Thymus (tissue), 11 donors: ENCODE data around the gene CLCN6. TPM values are rescaled to one million over a fixed set of nuclear protein-coding genes. Genes with fewer than 3 reads are reported as not detected.

Source experiments
- DNase-seq, 9 donors: peaks; one replicate each; pipeline ENCODE4 v3.0.0-alpha.2; 2013; ENCODE audit warnings: low spot score in 9 of 9, low read depth in 6 of 9, missing footprints in 1 of 9
- H3K27ac ChIP-seq, 2 donors: one replicate each; pipeline ENCODE4 v1.5.1; 2013; ENCODE audit warnings: control low read depth in 1 of 2, low read depth in 1 of 2, low read length in 1 of 2, mild to moderate bottlenecking in 1 of 2, moderate library complexity in 1 of 2
- H3K27me3 ChIP-seq, 2 donors: one replicate each; pipeline ENCODE4 v1.5.1; 2013; ENCODE audit warnings: low read length in 1 of 2; ENCODE audit not compliant: control insufficient read depth in 2 of 2, insufficient read depth in 1 of 2
- H3K36me3 ChIP-seq, 2 donors: one replicate each; pipeline ENCODE4 v1.5.1; 2013; ENCODE audit warnings: low read length in 1 of 2, mild to moderate bottlenecking in 1 of 2, moderate library complexity in 1 of 2; ENCODE audit not compliant: control insufficient read depth in 2 of 2, insufficient read depth in 2 of 2
- H3K4me1 ChIP-seq, 2 donors: one replicate each; pipeline ENCODE4 v1.5.1; 2013; ENCODE audit warnings: low read length in 2 of 2; ENCODE audit not compliant: control insufficient read depth in 2 of 2, insufficient read depth in 2 of 2
- H3K4me3 ChIP-seq, 2 donors: one replicate each; pipeline ENCODE4 v1.5.1; 2013; ENCODE audit warnings: low read length in 2 of 2, control low read depth in 1 of 2, mild to moderate bottlenecking in 1 of 2
- H3K9me3 ChIP-seq, 2 donors: one replicate each; pipeline ENCODE4 v1.5.1; 2013; ENCODE audit warnings: low read length in 1 of 2, mild to moderate bottlenecking in 1 of 2; ENCODE audit not compliant: control insufficient read depth in 2 of 2, insufficient read depth in 1 of 2
- WGBS: extraction: QIAGEN DNeasy Blood & Tissue Kit; methylation state at CpG from one replicate; pipeline ENCODE4 v1.1.7; 2013; 5-methylcytosine and 5-hydroxymethylcytosine counted together
- polyA plus RNA-seq: library from polyadenylated mRNA; stranded (reverse); fragments of 200-250 nt; gene quantifications from one replicate; pipeline ENCODE4 v1.2.3, GENCODE V29; 2013
- total RNA-seq: library from RNA; stranded (reverse); fragments of 120-200 nt; gene quantifications from one replicate; pipeline ENCODE4 v1.2.4, GENCODE V29; 2013
- donor health status: healthy.

Gene CLCN6
- total and polyA plus RNA-seq, 2 donors, result 2.6 to 9.2 TPM

DNA sequence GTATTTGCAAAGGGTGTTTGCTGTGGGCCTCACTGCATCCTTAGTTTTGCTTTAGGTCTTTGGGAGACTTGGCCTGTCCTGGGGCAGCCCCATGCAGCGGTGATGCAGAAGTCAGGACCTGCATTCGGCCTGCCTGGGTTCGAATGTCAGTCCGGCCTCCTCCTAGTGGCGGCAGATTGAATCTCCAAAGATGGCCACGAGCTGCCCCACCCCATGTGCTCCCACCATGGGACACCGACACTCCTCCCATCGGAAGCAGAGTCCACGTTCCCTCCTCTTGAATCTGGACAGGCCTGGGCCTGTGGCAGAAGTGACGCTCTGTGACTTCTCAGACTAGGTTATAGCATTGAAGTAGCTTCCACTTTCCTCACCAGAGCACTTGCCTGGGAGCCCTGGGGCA, 69.1 kb downstream of the CLCN6 start:
- Histone ChIP-seq H3K36me3 (no peaks in the 10 kb centered on the region), H3K27ac (no peak overlapping the region), H3K9me3 (no peaks in the 10 kb centered on the region), H3K27me3 (peaks cover 0 to 7% of the 10 kb centered on the region in 2 donors), H3K4me1 (no peaks in the 10 kb centered on the region), H3K4me3 (no peak overlapping the region)
- DNase-seq, result no peak
- 92% methylated on average over 10 of the region's 10 CpGs for WGBS

DNA sequence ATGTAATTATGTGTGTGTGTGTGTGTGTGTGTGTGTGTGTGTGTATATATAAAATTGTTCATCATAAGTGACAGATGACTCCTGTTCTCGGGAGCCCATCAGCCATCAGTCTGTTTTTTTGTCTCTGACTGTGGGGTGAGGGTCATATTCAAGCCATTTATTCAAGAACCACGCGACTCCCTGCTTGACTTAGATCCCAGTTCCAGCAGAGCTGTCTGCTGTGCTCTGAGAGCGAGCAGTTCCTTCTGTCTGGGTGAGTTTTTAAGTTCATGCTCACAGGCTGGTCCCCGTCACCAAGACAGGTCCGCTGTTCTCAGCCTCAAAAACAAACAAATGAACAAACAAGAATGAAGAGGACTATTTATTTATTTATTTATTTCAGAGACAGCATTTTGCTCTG, 71.1 kb downstream of the CLCN6 start:
- peaks cover 0 to 7% of the 10 kb centered on the region in 2 donors for H3K27me3 ChIP-seq
- no peak overlapping the region for H3K27ac ChIP-seq
- WGBS, result 77% methylated on average over 6 of the region's 6 CpGs
- no peaks in the 10 kb centered on the region for H3K4me1 ChIP-seq
- no peak overlapping the region for H3K4me3 ChIP-seq
- H3K36me3 ChIP-seq, result no peaks in the 10 kb centered on the region
- no peak for DNase-seq
- H3K9me3 ChIP-seq, result no peaks in the 10 kb centered on the region

DNA sequence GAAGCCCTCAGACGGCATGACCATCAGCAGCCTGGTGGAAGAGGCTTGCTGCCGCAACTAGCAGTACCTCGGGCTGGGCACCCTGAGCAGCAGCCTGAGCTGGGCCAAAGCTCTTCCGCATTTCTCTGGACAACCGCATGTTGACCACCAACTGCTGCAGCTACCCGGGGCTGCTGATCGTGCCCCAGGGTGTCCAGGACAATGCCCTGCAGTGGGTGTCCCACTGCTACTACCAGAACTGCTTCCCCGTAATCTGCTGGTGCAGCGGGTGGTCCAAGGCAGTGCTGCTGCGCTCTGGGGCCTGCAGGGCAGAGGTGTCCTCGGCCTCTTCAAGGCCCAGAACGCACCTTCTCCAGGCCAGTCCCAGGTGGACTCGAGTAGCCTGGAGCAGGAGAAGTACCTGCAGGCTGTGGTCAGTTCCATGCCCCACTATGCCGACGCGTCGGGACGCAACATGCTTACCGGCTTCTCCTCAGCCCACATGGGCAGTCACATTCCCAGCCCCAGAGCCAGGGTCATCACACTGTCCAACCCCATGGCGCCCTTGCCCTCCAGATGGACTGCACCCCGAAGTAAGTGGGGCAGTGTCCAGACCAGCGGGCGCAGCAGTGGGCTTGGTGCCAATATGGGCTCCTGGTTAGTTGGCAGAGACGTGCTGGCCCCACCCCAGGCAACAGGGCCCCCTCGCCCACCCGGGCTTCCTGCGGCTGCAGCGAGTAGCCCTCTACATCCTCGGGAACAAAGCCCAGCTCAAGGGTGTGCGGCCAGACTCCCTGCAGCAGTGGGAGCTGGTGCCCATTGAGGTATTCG, 72.3 kb downstream of the CLCN6 start:
- H3K36me3 ChIP-seq, result no peaks in the 10 kb centered on the region
- no peak overlapping the region for H3K4me3 ChIP-seq
- H3K4me1 ChIP-seq, result no peaks in the 10 kb centered on the region
- peaks cover 0 to 7% of the 10 kb centered on the region in 2 donors for H3K27me3 ChIP-seq
- WGBS, result 95% methylated on average over 31 of the region's 31 CpGs
- H3K9me3 ChIP-seq, result no peaks in the 10 kb centered on the region
- DNase-seq, result no peak
- H3K27ac ChIP-seq, result no peak overlapping the region

DNA sequence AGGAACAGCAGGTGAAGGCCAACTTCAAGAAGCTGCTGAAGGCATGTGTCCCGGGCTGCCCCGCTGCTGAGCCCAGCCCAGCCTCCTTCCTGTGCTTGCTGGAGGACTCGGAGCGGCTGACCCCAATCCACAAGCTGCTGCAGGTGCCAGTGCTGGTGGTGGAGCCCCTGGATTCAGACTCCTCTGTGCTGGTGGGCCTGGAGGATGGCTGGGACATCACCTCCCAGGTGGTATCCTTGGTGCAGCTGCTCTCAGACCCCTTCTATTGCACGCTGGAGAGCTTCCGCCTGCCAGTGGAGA, 72.8 kb downstream of the CLCN6 start:
- no peak overlapping the region for H3K27ac ChIP-seq
- peaks cover 0 to 7% of the 10 kb centered on the region in 2 donors for H3K27me3 ChIP-seq
- DNase-seq, result no peak
- no peaks in the 10 kb centered on the region for H3K4me1 ChIP-seq
- no peaks in the 10 kb centered on the region for H3K36me3 ChIP-seq
- no peak overlapping the region for H3K4me3 ChIP-seq
- WGBS, result 95% methylated on average over 6 of the region's 6 CpGs
- H3K9me3 ChIP-seq, result no peaks in the 10 kb centered on the region

DNA sequence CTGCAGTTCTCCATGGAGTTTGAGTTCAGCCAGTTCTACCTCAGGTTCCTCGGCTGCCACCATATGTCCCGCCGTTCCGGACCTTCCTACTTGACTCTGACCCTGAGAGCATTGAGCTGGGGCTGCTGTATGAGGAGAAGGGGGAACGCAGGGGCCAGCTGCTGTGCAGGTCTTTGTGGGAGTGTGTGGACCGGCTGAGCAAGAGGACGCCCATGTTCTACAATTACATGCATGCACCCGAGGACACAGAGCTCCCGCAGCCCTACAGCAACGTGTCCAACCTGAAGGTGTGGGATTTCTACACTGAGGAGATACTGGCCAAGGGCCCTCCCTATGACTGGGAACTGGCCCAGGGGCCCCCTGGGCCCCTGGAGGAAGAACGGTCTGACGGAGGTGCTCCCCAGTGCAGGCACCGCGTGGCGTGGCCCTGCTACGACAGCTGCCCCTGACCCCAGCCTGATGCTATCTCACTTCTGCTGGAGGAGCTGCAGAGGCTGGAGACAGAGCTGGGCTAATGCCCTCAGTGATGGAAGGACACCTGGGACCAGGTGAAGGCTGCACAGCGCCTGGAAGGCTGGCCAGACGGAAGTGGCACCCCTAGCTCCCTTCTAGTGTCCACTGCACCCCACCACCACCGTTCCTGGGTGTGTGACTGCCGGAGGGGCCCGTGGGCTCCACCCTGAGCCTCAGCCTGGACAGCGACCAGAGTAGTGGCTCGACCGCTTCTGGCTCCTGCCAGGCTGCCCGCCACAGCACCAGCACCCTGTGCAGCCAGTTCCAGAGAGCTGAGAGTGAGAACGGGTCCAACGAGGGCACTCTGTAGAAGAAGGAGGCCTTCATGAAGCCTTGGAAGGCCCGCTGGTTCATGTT, 73.6 kb downstream of the CLCN6 start:
- 93% methylated on average over 28 of the region's 28 CpGs for WGBS
- no peaks in the 10 kb centered on the region for H3K9me3 ChIP-seq
- peaks cover 0 to 2% of the 10 kb centered on the region in 2 donors for H3K27me3 ChIP-seq
- H3K4me3 ChIP-seq, result no peak overlapping the region
- no peaks in the 10 kb centered on the region for H3K4me1 ChIP-seq
- no peaks in the 10 kb centered on the region for H3K36me3 ChIP-seq
- H3K27ac ChIP-seq, result no peak overlapping the region
- no peak for DNase-seq

DNA sequence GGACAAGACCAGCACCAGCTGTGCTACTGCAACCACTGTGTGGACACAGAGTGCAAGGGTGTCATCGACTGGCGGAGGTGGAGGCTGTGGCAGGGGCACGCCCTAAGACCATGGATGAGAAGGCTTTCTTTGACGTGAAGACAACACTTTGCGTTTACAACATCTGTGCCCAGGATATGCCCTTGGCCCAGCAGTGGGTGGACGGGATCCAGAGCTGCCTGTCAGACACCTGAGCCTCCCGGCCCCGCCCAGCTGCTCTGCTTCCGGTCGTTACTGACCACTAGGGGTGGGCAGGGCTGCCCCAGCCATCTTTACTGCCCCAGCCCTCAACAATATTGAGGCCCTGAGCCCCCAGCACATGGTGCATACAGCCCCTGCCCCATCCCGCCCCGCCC, 74.2 kb downstream of the CLCN6 start:
- Histone ChIP-seq H3K4me1 (no peaks in the 10 kb centered on the region), H3K27me3 (peaks cover 0 to 2% of the 10 kb centered on the region in 2 donors), H3K27ac (no peak overlapping the region), H3K36me3 (no peaks in the 10 kb centered on the region), H3K4me3 (no peak overlapping the region), H3K9me3 (no peaks in the 10 kb centered on the region)
- no peak for DNase-seq
- 88% methylated on average over 12 of the region's 12 CpGs for WGBS

DNA sequence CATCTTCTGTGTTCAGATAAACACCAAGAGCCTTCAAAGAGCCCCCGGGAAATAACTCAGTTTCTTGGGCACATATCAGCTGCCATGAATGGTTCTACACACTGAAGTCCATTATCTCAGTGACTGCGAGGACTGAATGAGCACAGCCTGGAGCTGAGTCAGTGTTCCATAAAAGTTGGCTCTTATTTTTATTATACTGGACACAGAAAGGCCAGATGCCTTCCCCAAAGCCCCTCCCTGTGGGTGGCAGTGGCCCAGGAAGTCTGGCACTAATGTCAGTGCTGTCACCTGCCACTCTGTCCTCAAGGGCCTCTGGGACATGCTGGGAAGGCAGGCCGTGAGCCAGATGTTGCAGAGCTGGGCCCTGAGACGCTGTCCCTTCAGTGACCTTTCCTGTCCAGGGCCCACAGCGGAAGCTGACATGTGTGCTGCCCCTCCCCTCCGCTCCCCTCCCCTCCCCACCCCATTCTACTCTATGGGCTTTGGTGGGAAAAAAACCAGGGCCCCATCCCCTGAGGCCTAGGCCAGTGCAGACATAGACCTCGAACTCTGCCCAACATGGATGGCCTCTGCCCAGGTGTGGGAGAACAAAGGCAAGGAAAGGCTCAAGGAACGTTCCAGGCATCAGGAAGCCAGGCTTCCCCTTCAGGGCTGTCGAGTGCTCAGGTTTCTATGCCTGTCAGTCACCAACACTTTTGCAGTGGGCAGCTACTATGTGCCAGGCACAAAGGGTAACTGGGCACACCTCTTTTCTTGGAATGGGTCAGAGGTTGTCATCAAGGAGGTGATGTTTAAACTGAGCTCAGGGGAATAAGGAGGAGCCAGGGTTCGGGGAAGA, 75.1 kb downstream of the CLCN6 start:
- WGBS, result 88% methylated on average over 10 of the region's 10 CpGs
- H3K4me1 ChIP-seq, result no peaks in the 10 kb centered on the region
- no peaks in the 10 kb centered on the region for H3K36me3 ChIP-seq
- H3K27me3 ChIP-seq, result peaks cover 0 to 2% of the 10 kb centered on the region in 2 donors
- no peaks in the 10 kb centered on the region for H3K9me3 ChIP-seq
- no peak overlapping the region for H3K27ac ChIP-seq
- H3K4me3 ChIP-seq, result no peak overlapping the region
- DNase-seq, result no peak

DNA sequence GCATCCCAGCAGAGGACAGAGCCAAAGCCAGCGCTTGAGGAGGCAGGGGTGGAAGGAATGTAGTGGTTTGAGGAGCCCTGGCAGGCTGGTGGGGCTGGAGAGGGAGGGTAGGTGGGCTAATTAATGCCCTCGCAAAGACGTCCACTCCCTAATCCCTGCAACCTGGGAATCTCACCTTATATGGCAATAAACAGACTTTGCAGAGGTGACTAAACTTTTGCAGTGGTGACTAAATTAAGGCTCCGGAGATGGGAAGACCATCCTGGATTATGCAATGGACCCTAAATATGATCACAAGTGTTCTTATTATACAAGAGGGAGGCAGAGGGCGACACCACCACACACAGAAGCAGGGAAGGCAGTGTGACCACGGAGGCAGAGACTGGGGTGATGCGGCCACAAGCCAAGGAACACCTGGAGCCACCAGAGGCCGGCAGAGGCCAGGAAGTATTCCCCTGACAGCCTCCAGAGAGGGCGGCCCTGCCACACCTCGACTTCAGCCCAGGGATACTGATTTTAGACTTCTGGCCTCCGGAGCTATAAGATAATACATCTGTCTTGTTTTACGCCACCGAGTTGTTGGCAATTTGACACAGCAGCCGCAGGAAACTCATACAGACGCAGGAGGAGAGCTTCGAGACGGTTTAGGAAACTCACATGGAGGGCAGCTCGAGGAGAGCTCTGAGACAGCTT, 75.9 kb downstream of the CLCN6 start:
- DNase-seq, result no peak
- H3K27me3 ChIP-seq, result no peaks in the 10 kb centered on the region
- H3K9me3 ChIP-seq, result no peaks in the 10 kb centered on the region
- 90% methylated on average over 18 of the region's 18 CpGs for WGBS
- H3K4me3 ChIP-seq, result no peak overlapping the region
- H3K4me1 ChIP-seq, result no peaks in the 10 kb centered on the region
- H3K27ac ChIP-seq, result no peak overlapping the region
- no peaks in the 10 kb centered on the region for H3K36me3 ChIP-seq
